ENCODE data around the gene WRAP53.

Gene WRAP53

DNA sequence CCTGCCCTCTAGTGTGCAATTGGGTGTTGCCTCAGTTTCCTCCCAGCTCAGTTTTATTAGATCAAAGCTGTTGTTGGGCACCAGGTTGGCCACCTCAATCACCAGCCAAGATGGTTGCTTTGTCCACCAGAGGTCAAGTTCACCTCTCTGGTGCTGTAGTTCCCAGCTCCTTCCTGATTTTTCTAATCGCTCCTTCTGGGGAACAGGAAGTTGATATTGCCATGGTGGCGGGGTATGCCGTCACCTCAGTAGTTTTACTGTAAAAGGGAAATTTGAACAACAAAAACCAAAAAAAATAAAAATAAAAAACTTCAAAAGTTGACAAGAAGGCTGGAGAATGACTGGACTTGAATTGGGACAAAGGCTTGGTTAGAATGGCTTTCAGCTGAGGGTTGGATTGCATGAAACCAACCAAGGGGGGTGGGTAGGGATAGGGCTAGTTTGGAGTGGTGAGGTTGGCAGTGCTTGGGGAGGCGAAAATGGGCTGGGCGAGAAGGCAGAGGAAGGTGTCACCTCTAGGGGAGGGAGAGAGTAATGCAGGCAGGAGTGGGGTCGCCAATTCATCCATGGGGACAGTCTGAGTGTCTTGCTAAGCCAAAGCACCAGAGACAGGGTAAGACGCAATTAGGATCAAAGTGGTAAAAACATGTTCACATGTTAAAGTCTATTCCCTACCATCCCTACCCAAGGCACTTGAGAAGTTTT lies 22.9 kb downstream of the WRAP53 start:
- H3K4me3 ChIP-seq (ENCODE audit: low read length), result no peak overlapping the region
- TF ChIP-seq, protein P1, sequence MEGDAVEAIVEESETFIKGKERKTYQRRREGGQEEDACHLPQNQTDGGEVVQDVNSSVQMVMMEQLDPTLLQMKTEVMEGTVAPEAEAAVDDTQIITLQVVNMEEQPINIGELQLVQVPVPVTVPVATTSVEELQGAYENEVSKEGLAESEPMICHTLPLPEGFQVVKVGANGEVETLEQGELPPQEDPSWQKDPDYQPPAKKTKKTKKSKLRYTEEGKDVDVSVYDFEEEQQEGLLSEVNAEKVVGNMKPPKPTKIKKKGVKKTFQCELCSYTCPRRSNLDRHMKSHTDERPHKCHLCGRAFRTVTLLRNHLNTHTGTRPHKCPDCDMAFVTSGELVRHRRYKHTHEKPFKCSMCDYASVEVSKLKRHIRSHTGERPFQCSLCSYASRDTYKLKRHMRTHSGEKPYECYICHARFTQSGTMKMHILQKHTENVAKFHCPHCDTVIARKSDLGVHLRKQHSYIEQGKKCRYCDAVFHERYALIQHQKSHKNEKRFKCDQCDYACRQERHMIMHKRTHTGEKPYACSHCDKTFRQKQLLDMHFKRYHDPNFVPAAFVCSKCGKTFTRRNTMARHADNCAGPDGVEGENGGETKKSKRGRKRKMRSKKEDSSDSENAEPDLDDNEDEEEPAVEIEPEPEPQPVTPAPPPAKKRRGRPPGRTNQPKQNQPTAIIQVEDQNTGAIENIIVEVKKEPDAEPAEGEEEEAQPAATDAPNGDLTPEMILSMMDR (conservative IDR thresholded peaks at IDR 0.05; ENCODE audit: low read depth, low read length), result peak; percentile 19
- no peak for DNase-seq (ENCODE audit: low read depth)

DNA sequence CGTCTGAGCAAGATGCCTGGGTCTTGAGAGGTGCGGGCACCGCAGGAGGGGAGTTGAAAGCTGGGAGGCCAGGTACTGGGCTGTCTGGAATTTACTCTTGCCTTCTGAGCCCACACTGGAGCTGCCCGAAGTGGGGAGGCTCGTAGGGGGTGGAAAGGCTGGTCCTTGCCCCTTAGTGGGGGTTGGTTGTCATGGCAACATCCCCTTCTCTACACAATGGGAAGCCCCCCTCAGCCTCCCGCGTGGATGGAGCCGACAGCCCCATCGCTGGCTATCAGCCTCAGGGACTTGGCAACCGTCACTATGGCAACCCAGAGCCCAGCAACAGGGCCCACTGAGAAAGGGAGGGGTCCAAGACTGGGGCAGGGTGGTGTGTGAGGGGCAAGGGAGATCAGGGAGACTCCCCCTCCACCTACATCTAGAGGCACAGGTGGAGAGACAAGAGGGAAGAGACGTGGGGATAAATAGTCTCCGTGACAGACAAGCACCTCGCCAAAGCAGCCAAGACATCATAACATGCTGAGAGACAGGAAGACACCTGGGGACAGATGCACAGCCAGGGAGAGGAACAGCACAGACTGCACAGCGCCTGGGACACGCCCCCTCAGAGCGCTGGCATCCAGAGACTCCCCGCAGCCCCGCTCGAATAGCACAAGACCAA lies 24.0 kb downstream of the WRAP53 start:
- TF ChIP-seq, protein P1 (conservative IDR thresholded peaks at IDR 0.05; ENCODE audit: low read depth, low read length), result no peak
- no peak for DNase-seq (ENCODE audit: low read depth)
- H3K4me3 ChIP-seq (ENCODE audit: low read length), result no peak overlapping the region

DNA sequence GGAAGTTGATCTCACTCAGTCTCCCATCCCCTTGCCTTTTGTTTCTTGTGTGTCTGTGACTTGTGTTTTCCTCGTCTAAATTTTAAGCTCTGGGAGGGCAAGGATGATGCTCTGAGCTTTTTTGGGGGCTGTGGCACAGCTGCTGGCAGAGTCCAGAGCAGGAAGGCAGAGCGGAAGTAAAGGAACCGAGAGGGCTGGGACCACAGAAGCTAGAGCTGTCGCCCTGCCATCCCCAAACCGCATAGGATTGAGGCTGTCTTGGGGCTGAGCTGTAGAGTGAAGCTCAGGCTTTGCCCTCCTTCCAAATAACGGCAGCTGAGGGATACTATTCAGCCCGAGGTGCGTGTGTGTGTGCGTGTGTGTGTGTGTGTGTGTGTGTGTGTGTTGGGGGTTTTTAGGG lies 25.5 kb downstream of the WRAP53 start:
- DNase-seq (ENCODE audit: low read depth), result no peak
- TF ChIP-seq, protein P1 (conservative IDR thresholded peaks at IDR 0.05; ENCODE audit: low read depth, low read length), result no peak
- no peak overlapping the region for H3K4me3 ChIP-seq (ENCODE audit: low read length)

DNA sequence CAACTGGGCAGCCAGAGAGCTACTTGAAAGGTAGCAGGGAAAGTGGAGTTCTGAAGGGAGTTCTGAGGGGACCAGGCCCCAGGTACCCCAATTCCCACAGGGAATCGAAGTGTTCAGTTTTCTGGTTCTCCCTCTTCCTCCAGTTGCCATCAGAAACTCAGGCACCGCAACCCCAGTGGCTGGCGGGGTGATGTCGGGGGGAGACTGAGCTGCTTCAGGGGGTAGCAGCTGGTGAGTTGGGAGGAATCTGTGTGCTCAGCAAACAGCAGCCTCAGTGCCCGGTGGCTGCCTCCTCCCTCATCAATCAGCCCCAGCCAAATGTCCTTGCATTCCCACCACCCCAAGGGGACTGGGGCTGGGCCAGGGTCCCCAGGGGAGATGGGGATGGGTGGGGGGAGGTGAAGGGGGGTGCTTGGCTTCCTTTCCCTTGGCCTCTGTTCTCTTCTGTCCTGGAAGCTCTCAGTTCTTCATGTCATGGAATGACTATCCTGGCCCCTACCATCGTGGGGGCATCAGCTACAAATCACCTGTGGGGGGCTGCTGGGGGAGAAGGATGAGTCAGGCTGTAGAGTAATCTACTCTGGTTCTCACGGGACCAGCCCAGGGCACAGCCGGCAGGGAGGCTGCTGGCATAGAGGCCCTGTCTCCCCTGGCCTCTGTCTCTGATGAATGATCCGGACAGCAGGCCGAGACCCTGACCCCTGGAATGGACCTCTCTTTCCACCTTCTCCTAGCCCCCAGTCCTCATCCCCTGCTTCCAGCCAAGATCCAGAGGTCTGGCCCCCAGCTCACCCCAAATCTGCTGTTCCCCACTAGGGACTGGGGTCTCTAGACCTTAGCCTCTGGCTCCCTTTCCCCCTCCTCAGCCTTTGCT lies 26.7 kb downstream of the WRAP53 start:
- TF ChIP-seq, protein P1 (conservative IDR thresholded peaks at IDR 0.05; ENCODE audit: low read depth, low read length), result no peak
- no peak overlapping the region for H3K4me3 ChIP-seq (ENCODE audit: low read length)
- DNase-seq (ENCODE audit: low read depth), result no peak

DNA sequence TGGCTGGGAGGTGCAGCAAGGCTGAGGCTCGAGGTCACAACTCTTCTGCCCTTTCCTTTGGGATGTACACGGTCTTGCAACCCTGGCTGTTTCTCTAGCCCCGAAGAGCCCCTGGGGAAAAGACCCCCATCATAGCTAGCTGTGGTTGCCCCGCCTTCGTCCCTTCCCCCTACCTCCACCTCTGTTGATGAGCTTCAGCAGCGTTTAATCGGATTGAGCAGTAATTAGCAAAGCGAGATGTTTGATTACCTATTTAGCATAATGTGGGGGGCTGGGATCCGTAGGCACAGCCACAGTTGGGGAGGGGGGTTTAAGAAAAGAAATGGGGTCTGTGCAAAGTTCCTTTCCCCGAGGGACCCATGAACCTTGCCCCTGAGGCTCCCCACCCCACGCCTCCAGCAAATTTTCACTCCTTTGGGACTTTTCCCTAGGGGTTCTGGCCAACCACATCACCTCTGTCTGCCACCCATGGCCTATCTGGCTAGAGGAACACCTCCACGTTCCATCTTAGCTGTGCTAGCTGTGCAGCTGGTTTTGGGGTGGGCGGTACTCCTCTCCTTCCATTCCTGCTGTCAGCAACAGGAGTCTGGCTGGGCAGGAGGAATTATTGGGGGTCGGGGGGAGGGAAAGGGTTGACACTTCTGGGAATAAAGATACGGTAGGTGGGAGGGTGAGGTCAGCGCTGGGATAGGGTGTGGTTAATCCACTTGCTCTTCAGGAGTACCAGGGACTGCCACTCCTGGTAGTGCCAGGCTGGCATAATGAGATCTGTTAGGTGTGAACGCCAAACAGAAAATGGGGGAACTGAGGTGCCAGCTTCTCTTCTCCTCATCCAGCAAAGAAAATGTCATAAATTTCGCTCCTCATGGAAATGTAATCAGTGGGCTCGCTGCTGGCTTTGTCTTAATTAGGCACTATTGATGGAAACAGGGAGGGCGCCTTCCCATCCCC lies 27.9 kb downstream of the WRAP53 start:
- TF ChIP-seq, protein P1 (conservative IDR thresholded peaks at IDR 0.05; ENCODE audit: low read depth, low read length), result no peak
- DNase-seq (ENCODE audit: low read depth), result peak; percentile 6
- H3K4me3 ChIP-seq (ENCODE audit: low read length), result peak overlapping the region; percentile 58

Data from retinal pigment epithelial cell (primary cell).